NCI-H69 (cell line): Measurements from ENCODE around the gene ABCF3.
A peak's percentile ranks its signal among the peaks of the same experiment; 100 is the strongest.

Source experiments
- DNase-seq: peaks from one replicate; lab custom pipeline; 2025; lab: John Stamatoyannopoulos, UW

The ABCF3 gene

DNA sequence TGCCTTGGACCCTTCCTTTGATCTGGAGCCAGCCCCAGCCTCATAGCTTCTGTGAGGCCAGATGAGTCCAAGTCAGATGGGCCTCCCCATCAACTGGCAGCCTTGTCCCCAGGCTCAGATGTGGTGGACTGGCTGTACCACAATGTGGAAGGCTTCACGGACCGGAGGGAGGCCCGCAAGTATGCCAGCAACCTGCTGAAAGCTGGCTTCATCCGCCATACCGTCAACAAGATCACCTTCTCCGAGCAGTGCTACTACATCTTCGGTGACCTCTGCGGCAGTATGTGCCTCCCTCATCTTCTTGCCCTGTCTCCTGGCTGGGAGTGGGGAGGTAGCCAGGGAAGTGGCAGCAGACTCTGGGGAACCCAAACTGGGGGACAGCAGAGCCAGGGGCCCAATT is 18.2 kb upstream of the ABCF3 start:
- DNase-seq: no peak

GRCh38 chr3:184168363-184169120 is 17.5 kb upstream of the ABCF3 start:
- no peak for DNase-seq

- no peak for DNase-seq
Measured at GRCh38 chr3:184169896-184170875, 15.8 kb upstream of the ABCF3 start.

GRCh38 chr3:184171562-184171961 is 14.4 kb upstream of the ABCF3 start:
- no peak for DNase-seq

- no peak for DNase-seq
Measured at GRCh38 chr3:184172681-184173373, 13.2 kb upstream of the ABCF3 start.

DNA sequence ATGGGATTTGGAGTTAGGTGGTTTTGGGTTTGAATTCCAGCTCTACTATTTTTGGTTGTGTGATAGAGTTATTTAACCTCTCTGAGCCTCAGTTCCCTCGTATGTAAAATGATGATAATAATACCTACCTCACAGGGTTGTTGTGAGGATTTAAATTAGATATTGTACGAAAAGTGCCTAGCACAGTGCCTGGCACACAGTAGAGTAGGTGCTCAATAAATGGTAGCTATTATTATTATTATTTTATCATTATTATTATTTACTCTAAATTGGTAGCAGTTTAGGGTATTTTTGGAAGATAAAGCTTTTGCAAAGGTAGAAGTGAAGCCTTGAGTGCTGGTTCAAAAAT is 12.7 kb upstream of the ABCF3 start:
- DNase-seq: no peak

- DNase-seq: no peak
Measured at GRCh38 chr3:184174284-184174645, 11.7 kb upstream of the ABCF3 start.

- DNase-seq: peak; percentile 99
Measured at GRCh38 chr3:184174646-184175492, 11.1 kb upstream of the ABCF3 start, which contains the start of gene AP2M1. Gene AP2M1 (plus strand): TSS chr3:184174855. CDS start chr3:184176994, 2,139 bp downstream.

DNA sequence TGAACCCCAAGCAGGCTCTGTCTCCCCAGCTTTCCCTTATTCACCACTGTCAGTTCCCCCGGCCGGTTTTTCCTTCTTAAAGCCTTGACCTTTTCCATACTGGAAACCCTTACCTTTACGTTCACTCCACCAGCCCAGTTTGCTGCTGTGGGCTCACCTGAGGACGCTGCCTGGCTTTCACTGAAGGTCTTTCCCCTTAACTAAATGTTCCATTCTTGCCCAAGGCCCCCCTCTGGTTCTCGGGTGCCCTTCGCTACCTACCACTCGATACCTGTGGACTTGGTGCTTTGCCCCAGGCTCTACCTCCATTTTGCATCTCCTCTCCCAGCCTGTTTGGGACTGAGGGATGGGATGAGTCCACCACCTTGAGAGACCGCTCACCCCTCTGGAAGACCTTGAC is 10.5 kb upstream of the ABCF3 start:
- no peak for DNase-seq

GRCh38 chr3:184175981-184176376 is 10.0 kb upstream of the ABCF3 start:
- no peak for DNase-seq

- peak; percentile 49 for DNase-seq
Measured at GRCh38 chr3:184176377-184177330, 9.3 kb upstream of the ABCF3 start.

DNA sequence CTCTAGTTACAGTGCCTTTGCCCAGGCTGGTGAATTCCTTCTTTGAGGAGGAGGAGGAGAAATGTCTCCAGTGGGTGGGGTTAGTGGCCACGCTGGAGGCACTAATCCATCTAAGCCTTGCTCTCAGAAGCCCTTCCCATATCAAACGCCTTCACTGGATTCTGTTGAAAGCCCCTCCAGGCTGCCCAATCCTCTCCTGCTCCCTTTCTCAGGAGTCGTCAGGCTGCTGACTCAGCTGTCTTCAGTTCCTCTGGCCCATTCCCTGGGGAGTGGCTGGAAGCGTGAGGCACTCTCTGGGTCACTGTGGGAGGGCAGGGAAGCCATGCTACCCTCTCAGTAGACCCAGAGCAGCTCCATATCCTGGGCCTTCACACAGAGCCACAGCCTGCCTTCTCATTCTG is 8.7 kb upstream of the ABCF3 start:
- DNase-seq: no peak

GRCh38 chr3:184177767-184178306 is 8.2 kb upstream of the ABCF3 start:
- DNase-seq: no peak

GRCh38 chr3:184178521-184179138 is 7.4 kb upstream of the ABCF3 start:
- no peak for DNase-seq

- no peak for DNase-seq
Measured at GRCh38 chr3:184180165-184180564, 5.8 kb upstream of the ABCF3 start.

- DNase-seq: no peak
Measured at GRCh38 chr3:184181596-184181995, 4.4 kb upstream of the ABCF3 start.

GRCh38 chr3:184183679-184184078 is 2.3 kb upstream of the ABCF3 start:
- DNase-seq: no peak

DNA sequence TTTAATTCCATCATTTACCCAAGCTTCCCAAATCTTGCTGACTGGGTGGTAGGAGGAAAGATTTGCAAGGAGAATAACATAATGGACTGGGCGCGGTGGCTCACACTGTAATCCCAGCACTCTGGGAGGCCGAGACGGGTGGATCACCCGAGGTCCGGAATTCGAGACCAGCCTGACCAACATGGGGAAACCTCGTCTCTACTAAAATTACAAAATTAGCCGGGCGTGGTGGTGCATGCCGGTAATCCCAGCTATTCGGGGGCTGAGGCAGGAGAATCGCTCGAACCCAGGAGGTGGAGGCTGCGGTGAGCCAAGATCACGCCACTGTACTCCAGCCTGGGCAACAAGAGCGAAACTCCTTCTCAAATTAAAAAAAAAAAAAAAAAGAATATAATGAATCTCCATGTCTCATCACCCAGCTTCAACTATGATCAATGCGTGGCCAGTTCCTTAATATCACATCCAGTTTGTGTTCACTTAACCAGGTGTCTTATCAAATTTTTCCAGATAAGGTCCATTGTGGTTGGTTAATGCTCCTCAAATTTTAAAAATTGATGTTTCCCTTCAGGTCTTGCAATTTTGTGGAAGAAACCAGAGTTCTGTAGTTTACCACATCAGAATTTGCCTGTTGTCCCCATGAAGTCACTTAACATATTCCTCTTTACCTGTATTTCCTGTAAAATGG is 1.3 kb upstream of the ABCF3 start:
- no peak for DNase-seq
